ENCODE results near the gene PIK3R6. TPM values are rescaled to one million over a fixed set of nuclear protein-coding genes. Genes with fewer than 3 reads are reported as not detected.

Gene PIK3R6
- total RNA-seq, 6 experiments from 2014 or later: 0.18 to 0.62 (median 0.25) TPM; not detected in 1

GRCh38 chr17:8855477-8856204 is 11.8 kb downstream of the PIK3R6 start:
- ATAC-seq: no peak
- DNase-seq: no peak
- no peak for TF ChIP-seq POLR2A (IDR thresholded peaks at IDR 0.05)
- TF ChIP-seq, protein P1, sequence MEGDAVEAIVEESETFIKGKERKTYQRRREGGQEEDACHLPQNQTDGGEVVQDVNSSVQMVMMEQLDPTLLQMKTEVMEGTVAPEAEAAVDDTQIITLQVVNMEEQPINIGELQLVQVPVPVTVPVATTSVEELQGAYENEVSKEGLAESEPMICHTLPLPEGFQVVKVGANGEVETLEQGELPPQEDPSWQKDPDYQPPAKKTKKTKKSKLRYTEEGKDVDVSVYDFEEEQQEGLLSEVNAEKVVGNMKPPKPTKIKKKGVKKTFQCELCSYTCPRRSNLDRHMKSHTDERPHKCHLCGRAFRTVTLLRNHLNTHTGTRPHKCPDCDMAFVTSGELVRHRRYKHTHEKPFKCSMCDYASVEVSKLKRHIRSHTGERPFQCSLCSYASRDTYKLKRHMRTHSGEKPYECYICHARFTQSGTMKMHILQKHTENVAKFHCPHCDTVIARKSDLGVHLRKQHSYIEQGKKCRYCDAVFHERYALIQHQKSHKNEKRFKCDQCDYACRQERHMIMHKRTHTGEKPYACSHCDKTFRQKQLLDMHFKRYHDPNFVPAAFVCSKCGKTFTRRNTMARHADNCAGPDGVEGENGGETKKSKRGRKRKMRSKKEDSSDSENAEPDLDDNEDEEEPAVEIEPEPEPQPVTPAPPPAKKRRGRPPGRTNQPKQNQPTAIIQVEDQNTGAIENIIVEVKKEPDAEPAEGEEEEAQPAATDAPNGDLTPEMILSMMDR (IDR thresholded peaks at IDR 0.05): no peak
- Histone ChIP-seq H3K36me3 (no peaks in the 10 kb centered on the region), H3K4me3 (no peak overlapping the region), H3K9me3 (no peaks in the 10 kb centered on the region), H3K4me1 (no peaks in the 10 kb centered on the region), H3K27me3 (no peaks in the 10 kb centered on the region), H3K27ac (no peak overlapping the region)
- intact Hi-C loops (cut with DNase I): no loop called here
- WGBS (ENCODE audit: insufficient coverage, low coverage, low lambda C conversion rate, missing lambda C conversion rate): 67% methylated on average over 17 of the region's 17 CpGs

DNA sequence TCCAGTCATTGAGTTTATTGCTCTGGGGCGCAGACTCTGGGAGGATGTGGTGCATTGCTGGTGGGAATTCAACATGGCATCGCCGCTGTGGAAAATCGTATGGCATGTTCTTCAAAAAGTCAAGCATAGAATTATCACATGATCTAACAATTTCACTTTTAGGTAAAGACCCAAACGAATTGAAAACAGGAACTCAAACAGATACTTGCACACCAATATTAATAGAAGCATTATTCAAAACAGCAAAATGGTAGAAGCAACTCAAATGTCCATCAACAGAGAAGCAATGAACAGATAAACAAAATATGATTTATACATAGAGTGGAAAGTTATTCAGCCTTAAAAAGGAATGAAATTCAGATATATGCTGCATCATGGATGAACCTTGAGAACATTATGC is 15.9 kb downstream of the PIK3R6 start:
- WGBS (ENCODE audit: insufficient coverage, low coverage, low lambda C conversion rate, missing lambda C conversion rate): 73% methylated on average over 5 of the region's 5 CpGs
- no peaks in the 10 kb centered on the region for H3K9me3 ChIP-seq

DNA sequence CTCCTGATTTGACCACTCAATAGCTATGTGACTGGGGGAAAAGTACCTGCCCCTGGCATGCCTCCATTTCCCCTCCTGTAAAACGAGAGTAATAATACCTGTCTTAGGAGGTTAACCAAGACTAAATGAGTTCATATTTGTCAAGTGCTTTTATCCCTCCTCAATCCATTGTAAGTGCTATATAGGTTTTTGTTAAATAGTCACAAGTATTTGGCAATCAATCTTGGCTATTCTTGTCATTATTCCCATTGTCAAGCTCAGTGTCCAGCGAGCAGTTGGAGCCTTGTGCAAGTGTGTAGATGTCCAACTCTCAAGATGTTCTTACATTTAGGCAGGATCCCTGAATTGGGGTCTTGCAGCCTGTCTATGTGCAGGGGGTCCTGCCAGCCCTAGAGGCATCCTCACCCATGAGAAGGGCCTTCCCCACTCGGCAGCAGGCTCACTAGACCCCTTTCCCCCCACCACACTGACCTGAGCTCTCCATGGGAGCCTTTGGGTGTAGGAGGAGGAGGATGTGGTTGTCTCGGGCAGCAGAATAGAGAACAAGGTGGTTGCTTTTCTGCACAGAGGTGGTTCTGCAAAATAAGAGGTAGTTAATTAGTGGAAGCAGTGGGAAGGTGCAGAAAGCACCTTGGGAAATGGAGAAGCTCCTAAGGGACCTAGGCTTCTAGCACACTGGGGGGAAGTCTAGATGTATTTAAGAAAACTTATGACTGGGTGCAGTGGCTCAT is 18.0 kb downstream of the PIK3R6 start:
- intact Hi-C loops (cut with DNase I): no loop called here

More for the DNA sequence above, 15.9 kb downstream of the PIK3R6 start:
- DNase-seq: no peak
- Histone ChIP-seq H3K4me1 (no peaks in the 10 kb centered on the region), H3K4me3 (no peak overlapping the region), H3K36me3 (no peaks in the 10 kb centered on the region), H3K27ac (no peak overlapping the region), H3K27me3 (no peaks in the 10 kb centered on the region)
- intact Hi-C loops (cut with DNase I): no loop called here
- TF ChIP-seq, protein P1 (IDR thresholded peaks at IDR 0.05): no peak
- no peak for TF ChIP-seq POLR2A (IDR thresholded peaks at IDR 0.05)
- ATAC-seq: no peak

DNA sequence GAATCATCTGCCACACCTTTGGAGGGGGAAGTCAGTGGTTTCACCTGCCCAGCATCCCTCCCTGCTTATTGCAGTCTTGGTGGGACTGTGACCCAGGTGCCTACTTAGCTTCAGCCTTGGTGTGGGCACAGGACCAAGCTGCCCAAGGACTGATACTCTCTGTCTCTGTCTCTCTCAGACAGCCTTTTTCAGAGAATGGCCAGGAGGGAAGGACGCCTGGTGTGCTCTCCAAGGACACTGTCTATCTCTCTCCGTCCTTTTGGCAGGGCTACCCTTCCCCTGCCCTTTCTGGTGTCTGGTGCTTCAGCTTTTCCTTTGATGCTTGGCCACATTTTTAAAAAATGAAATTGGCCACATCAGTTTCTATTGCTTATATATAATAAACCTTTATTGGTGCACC is 19.6 kb downstream of the PIK3R6 start:
- DNase-seq: no peak

More for the DNA sequence above, 18.0 kb downstream of the PIK3R6 start:
- WGBS (ENCODE audit: insufficient coverage, low coverage, low lambda C conversion rate, missing lambda C conversion rate): 41% methylated on average over 4 of the region's 4 CpGs
- Histone ChIP-seq H3K36me3 (no peaks in the 10 kb centered on the region), H3K4me3 (no peak overlapping the region), H3K27ac (no peak overlapping the region), H3K9me3 (no peaks in the 10 kb centered on the region), H3K4me1 (no peaks in the 10 kb centered on the region), H3K27me3 (no peaks in the 10 kb centered on the region)
- no peak for TF ChIP-seq POLR2A (IDR thresholded peaks at IDR 0.05)
- TF ChIP-seq, protein P1 (IDR thresholded peaks at IDR 0.05): no peak
- DNase-seq: no peak
- no peak for ATAC-seq

More for the DNA sequence above, 19.6 kb downstream of the PIK3R6 start:
- intact Hi-C loops (cut with DNase I): no loop called here
- TF ChIP-seq, protein P1 (IDR thresholded peaks at IDR 0.05): no peak
- TF ChIP-seq POLR2A (IDR thresholded peaks at IDR 0.05): no peak
- no peaks in the 10 kb centered on the region for H3K9me3 ChIP-seq
- no peak overlapping the region for H3K4me3 ChIP-seq
- 59% methylated on average over 2 of the region's 2 CpGs for WGBS (ENCODE audit: insufficient coverage, low coverage, low lambda C conversion rate, missing lambda C conversion rate)
- no peaks in the 10 kb centered on the region for H3K27me3 ChIP-seq
- H3K27ac ChIP-seq: no peak overlapping the region
- H3K36me3 ChIP-seq: no peaks in the 10 kb centered on the region
- no peak for ATAC-seq
- no peaks in the 10 kb centered on the region for H3K4me1 ChIP-seq
